Neural progenitor cell (in vitro differentiated cells): ENCODE measurements around the gene RHOBTB3. TPM values are rescaled to one million over a fixed set of nuclear protein-coding genes. Genes with fewer than 3 reads are reported as not detected.
A peak's percentile ranks its signal among the peaks of the same experiment; 100 is the strongest.

ENCODE experiments used
- DNase-seq: peaks from one replicate; pipeline ENCODE4 v3.0.0-alpha.2; 2016; ENCODE audit warnings: low spot score
- H2AFZ ChIP-seq: fragments of 200-600 bp; sonication (generic); replicated peaks from 2 replicates; pipeline ENCODE4 v1.6.1; 2016; ENCODE audit warnings: antibody characterized with exemption
- H3F3A ChIP-seq: fragments of 200-600 bp; sonication (generic); 2 replicates; pipeline ENCODE4 v1.6.1; 2016; ENCODE audit warnings: antibody characterized with exemption, low read depth
- H3K27ac ChIP-seq: fragments of 200-600 bp; sonication (generic); 2 replicates; pipeline ENCODE4 v1.5.1; 2016; ENCODE audit warnings: mild to moderate bottlenecking
- H3K27me3 ChIP-seq: fragments of 200-600 bp; sonication (generic); 2 replicates; pipeline ENCODE4 v1.6.1; 2016; ENCODE audit warnings: mild to moderate bottlenecking, moderate library complexity
- H3K36me3 ChIP-seq: fragments of 200-600 bp; sonication (generic); 2 replicates; pipeline ENCODE4 v1.5.1; 2016
- H3K4me1 ChIP-seq: fragments of 200-600 bp; sonication (generic); 2 replicates; pipeline ENCODE4 v1.6.1; 2016; ENCODE audit warnings: mixed run types
- H3K4me2 ChIP-seq: fragments of 200-600 bp; sonication (generic); 2 replicates; pipeline ENCODE4 v1.6.1; 2016
- H3K4me3 ChIP-seq: fragments of 200-600 bp; sonication (generic); 2 replicates; pipeline ENCODE4 v1.5.1; 2016
- H3K79me2 ChIP-seq: fragments of 200-600 bp; sonication (generic); 2 replicates; pipeline ENCODE4 v1.6.1; 2016; ENCODE audit warnings: low read depth
- H3K9ac ChIP-seq: fragments of 200-600 bp; sonication (generic); 2 replicates; pipeline ENCODE4 v1.6.1; 2016
- H3K9me3 ChIP-seq: fragments of 200-600 bp; sonication (generic); 2 replicates; pipeline ENCODE4 v1.5.1; 2016; ENCODE audit warnings: low read depth
- H4K20me1 ChIP-seq: fragments of 200-600 bp; sonication (generic); 2 replicates; pipeline ENCODE4 v1.6.1; 2016; ENCODE audit warnings: low read depth
- H3K27ac Mint-ChIP-seq: 3 replicates; pipeline ENCODE4 v1.8.0; 2021; ENCODE audit warnings: mixed read lengths
- H3K27me3 Mint-ChIP-seq: 2 replicates; pipeline ENCODE4 v1.8.0; 2022; ENCODE audit warnings: low read depth, mild to moderate bottlenecking, inconsistent platforms, moderate library complexity, mixed read lengths; ENCODE audit not compliant: insufficient read depth
- H3K36me3 Mint-ChIP-seq: 3 replicates; pipeline ENCODE4 v1.8.0; 2021; ENCODE audit warnings: mixed read lengths
- H3K4me1 Mint-ChIP-seq: 3 replicates; pipeline ENCODE4 v1.8.0; 2021; ENCODE audit warnings: mixed read lengths
- H3K4me3 Mint-ChIP-seq: 3 replicates; pipeline ENCODE4 v1.8.0; 2021; ENCODE audit warnings: mild to moderate bottlenecking, moderate library complexity, mixed read lengths
- H3K9me3 Mint-ChIP-seq: 3 replicates; pipeline ENCODE4 v1.8.0; 2020; ENCODE audit warnings: mixed read lengths
- CTCF ChIP-seq: fragments of 200-600 bp; sonication (generic); IDR thresholded peaks from 2 replicates; pipeline ENCODE4 v1.5.1; 2017; ENCODE audit warnings: antibody characterized with exemption, mild to moderate bottlenecking
- EZH2 ChIP-seq: fragments of 200-600 bp; sonication (generic); IDR thresholded peaks from 2 replicates; pipeline ENCODE4 v1.6.1; 2017; ENCODE audit warnings: antibody characterized with exemption, mild to moderate bottlenecking, moderate library complexity
- EZH2phosphoT487 ChIP-seq: fragments of 200-600 bp; sonication (generic); IDR thresholded peaks from 2 replicates; pipeline ENCODE4 v1.6.1; 2017; ENCODE audit warnings: antibody characterized with exemption
- total RNA-seq: library from RNA; depleted of rRNA; stranded (reverse); fragments of >200 nt; gene quantifications from 2 replicates; pipeline ENCODE4 v1.2.3, GENCODE V29; 2015; ENCODE audit warnings: low replicate concordance

The RHOBTB3 gene
- total RNA-seq, 1 donor from 2014 or later: 3.6 TPM

GRCh38 chr5:95721582-95722295, 9.4 kb upstream of the RHOBTB3 start:
- H3K27ac Mint-ChIP-seq: no peak overlapping the region
- no peaks in the 10 kb centered on the region for H3K36me3 ChIP-seq

GRCh38 chr5:95723632-95724369, 7.3 kb upstream of the RHOBTB3 start:
- Histone ChIP-seq H4K20me1 (no peaks in the 10 kb centered on the region), H3F3A (no peaks in the 10 kb centered on the region), H3K4me1 (no peaks in the 10 kb centered on the region), H2AFZ (peak overlapping the region; percentile 38), H3K79me2 (no peaks in the 10 kb centered on the region), H3K27me3 (peaks cover 17% of the 10 kb centered on the region), H3K27ac (no peak overlapping the region), H3K36me3 (no peaks in the 10 kb centered on the region), H3K4me3 (no peak overlapping the region), H3K9me3 (no peaks in the 10 kb centered on the region), H3K4me2 (no peak overlapping the region), H3K9ac (no peak overlapping the region)
- no peak for DNase-seq
- no peaks in the 10 kb centered on the region for H3K36me3 Mint-ChIP-seq
- H3K4me3 Mint-ChIP-seq: no peak overlapping the region
- peaks cover 4% of the 10 kb centered on the region for H3K27me3 Mint-ChIP-seq
- H3K9me3 Mint-ChIP-seq: no peaks in the 10 kb centered on the region
- TF ChIP-seq EZH2 (no peak), CTCF (no peak), EZH2phosphoT487 (no peak)
- H3K27ac Mint-ChIP-seq: no peak overlapping the region
- H3K4me1 Mint-ChIP-seq: peaks cover 6% of the 10 kb centered on the region

More at GRCh38 chr5:95721582-95722295, 9.4 kb upstream of the RHOBTB3 start:
- Mint-ChIP-seq H3K4me1 (peaks cover 6% of the 10 kb centered on the region), H3K4me3 (no peak overlapping the region), H3K36me3 (no peaks in the 10 kb centered on the region), H3K27me3 (peaks cover 4% of the 10 kb centered on the region), H3K9me3 (no peaks in the 10 kb centered on the region)
- H3F3A ChIP-seq: no peaks in the 10 kb centered on the region
- H3K27ac ChIP-seq: no peak overlapping the region
- no peak overlapping the region for H3K4me2 ChIP-seq
- no peaks in the 10 kb centered on the region for H3K4me1 ChIP-seq
- no peaks in the 10 kb centered on the region for H3K27me3 ChIP-seq
- DNase-seq: no peak
- no peaks in the 10 kb centered on the region for H3K79me2 ChIP-seq
- no peak overlapping the region for H3K9ac ChIP-seq
- H3K4me3 ChIP-seq: no peak overlapping the region
- no peaks in the 10 kb centered on the region for H4K20me1 ChIP-seq
- no peak overlapping the region for H2AFZ ChIP-seq
- H3K9me3 ChIP-seq: no peaks in the 10 kb centered on the region
- TF ChIP-seq CTCF (no peak), EZH2phosphoT487 (no peak), EZH2 (no peak)

- Histone ChIP-seq H4K20me1 (no peaks in the 10 kb centered on the region), H3K9me3 (no peaks in the 10 kb centered on the region), H3F3A (no peaks in the 10 kb centered on the region), H3K9ac (no peak overlapping the region), H3K4me3 (no peak overlapping the region), H3K36me3 (no peaks in the 10 kb centered on the region), H3K79me2 (no peaks in the 10 kb centered on the region), H3K4me2 (no peak overlapping the region), H3K4me1 (no peaks in the 10 kb centered on the region), H3K27ac (no peak overlapping the region), H2AFZ (no peak overlapping the region), H3K27me3 (peaks cover 31% of the 10 kb centered on the region)
- H3K9me3 Mint-ChIP-seq: no peaks in the 10 kb centered on the region
- no peak for DNase-seq
- no peaks in the 10 kb centered on the region for H3K36me3 Mint-ChIP-seq
- no peak overlapping the region for H3K4me3 Mint-ChIP-seq
- no peak overlapping the region for H3K27ac Mint-ChIP-seq
- H3K27me3 Mint-ChIP-seq: peaks cover 2% of the 10 kb centered on the region
- H3K4me1 Mint-ChIP-seq: peaks cover 8% of the 10 kb centered on the region
- TF ChIP-seq EZH2phosphoT487 (no peak), EZH2 (no peak), CTCF (no peak)
These were observed 5.9 kb upstream of the RHOBTB3 start for GRCh38 chr5:95725071-95725820.
